Hepatocyte (in vitro differentiated cells): ENCODE measurements around the gene PEX11B. TPM values are rescaled to one million over a fixed set of nuclear protein-coding genes. Genes with fewer than 3 reads are reported as not detected.
A peak's percentile ranks its signal among the peaks of the same experiment; 100 is the strongest.

Experiments used
- DNase-seq: peaks from one replicate; pipeline ENCODE4 v3.0.0-alpha.2; 2016; ENCODE audit warnings: low spot score
- H2AFZ ChIP-seq: fragments of 200-600 bp; sonication (generic); 2 replicates; pipeline ENCODE4 v1.6.0; 2016; ENCODE audit warnings: antibody characterized with exemption, mild to moderate bottlenecking
- H3K27ac ChIP-seq: fragments of 200-600 bp; sonication (generic); 2 replicates; pipeline ENCODE4 v1.5.1; 2016; ENCODE audit warnings: mild to moderate bottlenecking
- H3K27me3 ChIP-seq: fragments of 200-600 bp; sonication (generic); 2 replicates; pipeline ENCODE4 v1.6.1; 2016
- H3K36me3 ChIP-seq: fragments of 200-600 bp; sonication (generic); replicated peaks from 2 replicates; pipeline ENCODE4 v1.5.1; 2016; ENCODE audit warnings: low read depth; ENCODE audit not compliant: insufficient read depth
- H3K4me1 ChIP-seq: fragments of 200-600 bp; sonication (generic); 2 replicates; pipeline ENCODE4 v1.5.1; 2016; ENCODE audit warnings: mild to moderate bottlenecking, moderate library complexity; ENCODE audit not compliant: insufficient read depth
- H3K4me2 ChIP-seq: fragments of 200-600 bp; sonication (generic); 2 replicates; pipeline ENCODE4 v1.6.0; 2016
- H3K4me3 ChIP-seq: fragments of 200-600 bp; sonication (generic); 2 replicates; pipeline ENCODE4 v1.5.1; 2016; ENCODE audit warnings: mild to moderate bottlenecking
- H3K79me2 ChIP-seq: fragments of 200-600 bp; sonication (generic); 2 replicates; pipeline ENCODE4 v1.6.0; 2017; ENCODE audit warnings: mild to moderate bottlenecking
- H3K9me2 ChIP-seq: fragments of 200-600 bp; sonication (generic); replicated peaks from 2 replicates; pipeline ENCODE4 v1.6.0; 2017; ENCODE audit warnings: mild to moderate bottlenecking; ENCODE audit not compliant: insufficient read depth
- H3K9me3 ChIP-seq: fragments of 200-600 bp; sonication (generic); 2 replicates; pipeline ENCODE4 v1.5.1; 2016; ENCODE audit warnings: low read depth, mild to moderate bottlenecking
- H4K20me1 ChIP-seq: fragments of 200-600 bp; sonication (generic); 2 replicates; pipeline ENCODE4 v1.6.0; 2016; ENCODE audit warnings: mild to moderate bottlenecking; ENCODE audit not compliant: insufficient read depth, poor library complexity, severe bottlenecking
- CTCF ChIP-seq: fragments of 200-600 bp; sonication (generic); IDR thresholded peaks from 2 replicates; pipeline ENCODE4 v1.5.1; 2016; ENCODE audit warnings: antibody characterized with exemption, mild to moderate bottlenecking; ENCODE audit not compliant: poor library complexity
- EZH2 ChIP-seq: fragments of 200-600 bp; sonication (generic); IDR thresholded peaks from 2 replicates; pipeline ENCODE4 v1.6.1; 2016; ENCODE audit warnings: antibody characterized with exemption, mild to moderate bottlenecking, borderline replicate concordance
- EZH2phosphoT487 ChIP-seq: fragments of 200-600 bp; sonication (generic); IDR thresholded peaks from one replicate; pipeline ENCODE4 v1.6.1; 2018; ENCODE audit warnings: antibody characterized with exemption, mild to moderate bottlenecking, low read depth, moderate library complexity; ENCODE audit not compliant: unreplicated experiment, severe bottlenecking
- WGBS: methylation state at CpG from one replicate; pipeline ENCODE4 v1.1.6; 2016; ENCODE audit warnings: low lambda C conversion rate; ENCODE audit errors: missing lambda C conversion rate; 5-methylcytosine and 5-hydroxymethylcytosine counted together
- polyA plus RNA-seq: library from polyadenylated mRNA; unstranded; fragments of >200 nt; fragmentation: Nextera tagmentation; extraction: Ambion mirVana; gene quantifications from 2 replicates; pipeline ENCODE4 v1.2.1, GENCODE V29; 2016
- total RNA-seq: library from RNA; depleted of rRNA; stranded (reverse); fragments of >200 nt; gene quantifications from 2 replicates; pipeline ENCODE4 v1.2.3, GENCODE V29; 2014

The PEX11B gene
- total and polyA plus RNA-seq, 2 experiments from 2014 or later = 28.1 to 30.4 TPM

GRCh38 chr1:145957443-145958319 lies 39.2 kb upstream of the PEX11B start, which contains the start of gene LIX1L:
Gene LIX1L (minus strand): TSS chr1:145958017. CDS start chr1:145957927, 90 bp downstream.
- peaks cover 33% of the 10 kb centered on the region for H3K4me1 ChIP-seq
- no peaks in the 10 kb centered on the region for H3K9me3 ChIP-seq
- H3K4me2 ChIP-seq = peak within 1 kb of the TSS; percentile 78
- H3K79me2 ChIP-seq = peaks cover 32% of the 10 kb centered on the region
- H4K20me1 ChIP-seq = no peaks in the 10 kb centered on the region
- no peaks in the 10 kb centered on the region for H3K9me2 ChIP-seq
- peak within 1 kb of the TSS; percentile 88 for H3K27ac ChIP-seq
- peak within 1 kb of the TSS; percentile 60 for H3K4me3 ChIP-seq
- DNase-seq = peak; percentile 97
- no peaks in the 10 kb centered on the region for H3K36me3 ChIP-seq
- TF ChIP-seq EZH2phosphoT487 (no peak), EZH2 (no peak), CTCF (no peak)
- WGBS = 3% methylated on average over 35 of the region's 60 CpGs
- peak within 1 kb of the TSS; percentile 47 for H2AFZ ChIP-seq
- H3K27me3 ChIP-seq = peaks cover 21% of the 10 kb centered on the region

- Histone ChIP-seq H2AFZ (peak overlapping the region; percentile 47), H3K27ac (peak overlapping the region; percentile 88), H3K9me2 (no peaks in the 10 kb centered on the region), H3K9me3 (no peaks in the 10 kb centered on the region), H3K36me3 (no peaks in the 10 kb centered on the region), H4K20me1 (no peaks in the 10 kb centered on the region), H3K27me3 (peaks cover 16% of the 10 kb centered on the region), H3K4me3 (peak overlapping the region; percentile 60), H3K4me1 (peaks cover 26% of the 10 kb centered on the region), H3K79me2 (peaks cover 40% of the 10 kb centered on the region), H3K4me2 (peak overlapping the region; percentile 78)
- peak; percentile 28 for DNase-seq
- TF ChIP-seq EZH2 = no peak
- TF ChIP-seq EZH2phosphoT487 = no peak
- no peak for TF ChIP-seq CTCF
- 39% methylated on average over 3 of the region's 3 CpGs for WGBS
These were observed 38.4 kb upstream of the PEX11B start for GRCh38 chr1:145956781-145957442.

- Histone ChIP-seq H3K4me2 (peak overlapping the region; percentile 78), H3K27me3 (peaks cover 15% of the 10 kb centered on the region), H4K20me1 (no peaks in the 10 kb centered on the region), H3K36me3 (no peaks in the 10 kb centered on the region), H3K27ac (peak overlapping the region; percentile 88), H3K9me3 (no peaks in the 10 kb centered on the region), H3K4me3 (peak overlapping the region; percentile 60), H3K4me1 (peaks cover 21% of the 10 kb centered on the region), H3K9me2 (no peaks in the 10 kb centered on the region), H3K79me2 (peaks cover 45% of the 10 kb centered on the region), H2AFZ (no peak overlapping the region)
- TF ChIP-seq EZH2phosphoT487 (no peak), CTCF (no peak), EZH2 (no peak)
- no peak for DNase-seq
These were observed 37.8 kb upstream of the PEX11B start for GRCh38 chr1:145956361-145956760.
